H1 (cell line): ENCODE measurements around the gene TFAP2B. TPM values are rescaled to one million over a fixed set of nuclear protein-coding genes. Genes with fewer than 3 reads are reported as not detected.

ENCODE experiments used
- CTCF ChIA-PET: fragments of 300-600 bp; sonication (Branson Sonifier 250); formaldehyde crosslinking; loops from one replicate; lab custom pipeline; 2021; ENCODE audit not compliant: partially characterized antibody; lab: Charles Lee
- POLR2A ChIA-PET: fragments of 300-600 bp; sonication (Branson Sonifier 250); formaldehyde crosslinking; loops from one replicate; lab custom pipeline; 2021; ENCODE audit warnings: inconsistent platforms; ENCODE audit not compliant: partially characterized antibody; lab: Charles Lee
- DNase-seq, 2 experiments: peaks; one replicate each; pipeline versions ENCODE4 v3.0.0 to v3.0.0-alpha.2; 2010 to 2022; ENCODE audit warnings: low spot score in 2 of 2, low read depth in 1 of 2, mixed read lengths in 1 of 2
- FAIRE-seq: peaks from 2 replicates; lab custom pipeline; 2011; peaks lifted over from hg19 to GRCh38; lab: Jason Lieb, UNC
- H2AFZ ChIP-seq: 2 replicates; pipeline ENCODE4 v1.8.1; 2012; ENCODE audit warnings: low read length, inconsistent platforms
- H2AK5ac ChIP-seq: 2 replicates; pipeline ENCODE4 v1.6.1; 2013; ENCODE audit warnings: low read depth, low read length
- H2BK120ac ChIP-seq: replicated peaks from 2 replicates; pipeline ENCODE3; 2013; ENCODE audit warnings: low read depth, low read length, inconsistent platforms
- H2BK12ac ChIP-seq: 2 replicates; pipeline ENCODE4 v1.6.1; 2013; ENCODE audit warnings: low read depth, low read length
- H2BK15ac ChIP-seq: 2 replicates; pipeline ENCODE4 v1.6.1; 2013; ENCODE audit warnings: low read length
- H2BK20ac ChIP-seq: 2 replicates; pipeline ENCODE4 v1.6.1; 2013; ENCODE audit warnings: low read length
- H2BK5ac ChIP-seq: 2 replicates; pipeline ENCODE4 v1.6.1; 2013; ENCODE audit warnings: low read depth, low read length
- H3K14ac ChIP-seq: 2 replicates; pipeline ENCODE4 v1.6.1; 2013; ENCODE audit warnings: inconsistent platforms; ENCODE audit not compliant: insufficient read length
- H3K18ac ChIP-seq: 2 replicates; pipeline ENCODE4 v1.6.1; 2013; ENCODE audit warnings: low read length; ENCODE audit errors: extremely low read depth
- H3K23ac ChIP-seq: 2 replicates; pipeline ENCODE4 v1.6.1; 2013; ENCODE audit warnings: inconsistent platforms; ENCODE audit not compliant: insufficient read length
- H3K23me2 ChIP-seq: 2 replicates; pipeline ENCODE4 v1.6.1; 2013; ENCODE audit warnings: low read depth, low read length
- H3K27ac ChIP-seq: 2 replicates; pipeline ENCODE4 v1.6.1; 2011; ENCODE audit warnings: low read depth, low read length, inconsistent platforms
- H3K27me3 ChIP-seq, 4 experiments: replicated peaks in 1 of 4; 1 replicate in 1 of 4; 2 replicates in 3 of 4; pipeline versions ENCODE4 v1.6.1 to v1.8.1; 2011 to 2013; ENCODE audit warnings: low read length in 3 of 4, mild to moderate bottlenecking in 3 of 4, inconsistent platforms in 2 of 4, mixed read lengths in 2 of 4, moderate library complexity in 1 of 4; ENCODE audit not compliant: control insufficient read depth in 3 of 4, insufficient read depth in 3 of 4; ENCODE audit errors: extremely low read depth in 1 of 4
- H3K36me3 ChIP-seq, 4 experiments: 2 replicates each; pipeline versions ENCODE4 v1.6.1 to v1.8.1; 2011 to 2013; ENCODE audit warnings: mild to moderate bottlenecking in 4 of 4, low read length in 3 of 4, moderate library complexity in 2 of 4, control low read depth in 1 of 4, inconsistent platforms in 1 of 4; ENCODE audit not compliant: insufficient read depth in 4 of 4, control insufficient read depth in 2 of 4
- H3K4ac ChIP-seq: replicated peaks from 2 replicates; pipeline ENCODE3; 2013; ENCODE audit warnings: low read length, low read depth, mixed read lengths, inconsistent platforms; ENCODE audit not compliant: insufficient read length
- H3K4me1 ChIP-seq, 4 experiments: replicated peaks in 1 of 4; 1 replicate in 1 of 4; 2 replicates in 3 of 4; pipeline versions ENCODE4 v1.6.1 to v1.8.1; 2011 to 2013; ENCODE audit warnings: low read length in 3 of 4, inconsistent platforms in 2 of 4, mixed read lengths in 1 of 4; ENCODE audit not compliant: insufficient read depth in 4 of 4, control insufficient read depth in 3 of 4
- H3K4me2 ChIP-seq, 2 experiments: 2 replicates each; pipeline versions ENCODE4 v1.6.1 to v1.8.1; 2011 to 2013; ENCODE audit warnings: low read depth in 2 of 2, low read length in 2 of 2, control low read depth in 1 of 2, inconsistent platforms in 1 of 2, mild to moderate bottlenecking in 1 of 2; ENCODE audit not compliant: insufficient read depth in 1 of 2
- H3K4me3 ChIP-seq, 4 experiments: fragments of 200-600, 300-600 bp in 1 of 4; sonication (generic), shearing (Covaris generic), sonication (Bioruptor Twin) in 1 of 4; 2 replicates each; pipeline versions ENCODE4 v1.5.1 to v1.8.1; 2011 to 2016; ENCODE audit warnings: low read length in 4 of 4, low read depth in 3 of 4, control low read depth in 2 of 4, inconsistent platforms in 2 of 4, mild to moderate bottlenecking in 2 of 4, mixed read lengths in 1 of 4, moderate library complexity in 1 of 4; ENCODE audit not compliant: insufficient read depth in 2 of 4; ENCODE audit errors: extremely low read depth in 1 of 4
- H3K56ac ChIP-seq: replicated peaks from 2 replicates; pipeline ENCODE3; 2013; ENCODE audit warnings: low read depth, mild to moderate bottlenecking, mixed read lengths, low read length, inconsistent platforms; ENCODE audit not compliant: insufficient read length
- H3K79me1 ChIP-seq: 2 replicates; pipeline ENCODE4 v1.6.1; 2013; ENCODE audit warnings: low read depth, low read length, control low read depth
- H3K79me2 ChIP-seq, 2 experiments: 2 replicates each; pipeline versions ENCODE4 v1.6.1 to v1.8.1; 2012 to 2013; ENCODE audit warnings: low read length in 2 of 2, mild to moderate bottlenecking in 2 of 2, inconsistent platforms in 1 of 2; ENCODE audit not compliant: insufficient read depth in 2 of 2, control insufficient read depth in 1 of 2
- H3K9ac ChIP-seq, 4 experiments: replicated peaks in 1 of 4; 1 replicate in 1 of 4; 2 replicates in 3 of 4; pipeline versions ENCODE4 v1.6.1 to v1.8.1; 2011 to 2013; ENCODE audit warnings: low read depth in 3 of 4, low read length in 3 of 4, control low read depth in 2 of 4, mild to moderate bottlenecking in 2 of 4, moderate library complexity in 2 of 4, inconsistent platforms in 1 of 4; ENCODE audit errors: extremely low read depth in 1 of 4
- H3K9me3 ChIP-seq, 2 experiments: 2 replicates each; pipeline versions ENCODE4 v1.6.1 to v1.8.1; 2012 to 2013; ENCODE audit warnings: mild to moderate bottlenecking in 2 of 2, moderate library complexity in 2 of 2, control low read depth in 1 of 2, inconsistent platforms in 1 of 2, low read depth in 1 of 2, low read length in 1 of 2, mixed read lengths in 1 of 2; ENCODE audit not compliant: insufficient read depth in 2 of 2
- H4K20me1 ChIP-seq, 2 experiments: replicated peaks in 1 of 2; 2 replicates each; pipeline versions ENCODE3 to v1.8.1; 2011 to 2013; ENCODE audit warnings: inconsistent platforms in 2 of 2, low read length in 2 of 2, mild to moderate bottlenecking in 1 of 2; ENCODE audit not compliant: insufficient read depth in 2 of 2, control insufficient read depth in 1 of 2
- H4K5ac ChIP-seq: 2 replicates; pipeline ENCODE4 v1.6.1; 2013; ENCODE audit warnings: low read length, low read depth, mixed read lengths, inconsistent platforms; ENCODE audit not compliant: insufficient read length
- H4K8ac ChIP-seq: 2 replicates; pipeline ENCODE4 v1.8.0; 2013; ENCODE audit warnings: mild to moderate bottlenecking, moderate library complexity, low read length, inconsistent platforms; ENCODE audit not compliant: insufficient read depth; ENCODE audit errors: extremely low read depth
- H4K91ac ChIP-seq: replicated peaks from 2 replicates; pipeline ENCODE3; 2013; ENCODE audit warnings: low read length, mixed read lengths, inconsistent platforms; ENCODE audit not compliant: insufficient read length
- GABPA ChIP-seq: IDR thresholded peaks from 2 replicates; pipeline ENCODE4 v1.6.1; 2011; ENCODE audit warnings: mild to moderate bottlenecking, low read length, moderate library complexity, borderline replicate concordance; ENCODE audit not compliant: insufficient read depth
- HDAC2 ChIP-seq, 2 experiments: fragments of 300-600 bp in 1 of 2; sonication (generic) in 1 of 2; IDR thresholded peaks; 2 replicates each; pipeline ENCODE4 v1.6.1; 2011 to 2012; ENCODE audit warnings: low read depth in 2 of 2, low read length in 2 of 2, mild to moderate bottlenecking in 2 of 2, moderate library complexity in 2 of 2, borderline replicate concordance in 1 of 2, inconsistent platforms in 1 of 2
- POLR2A ChIP-seq, 2 experiments: IDR thresholded peaks; 1 replicate in 1 of 2; 2 replicates in 1 of 2; pipeline ENCODE4 v1.6.1; 2011; ENCODE audit warnings: low read depth in 2 of 2, low read length in 2 of 2, mild to moderate bottlenecking in 2 of 2; ENCODE audit errors: control extremely low read depth in 1 of 2
- POLR2AphosphoS5 ChIP-seq: IDR thresholded peaks from 2 replicates; pipeline ENCODE4 v1.6.1; 2011; ENCODE audit warnings: low read depth, low read length
- RXRA ChIP-seq: IDR thresholded peaks from 2 replicates; pipeline ENCODE4 v1.6.1; 2011; ENCODE audit warnings: low read depth, mild to moderate bottlenecking, low read length, moderate library complexity; ENCODE audit not compliant: insufficient read depth
- TCF12 ChIP-seq: IDR thresholded peaks from 2 replicates; pipeline ENCODE4 v1.6.1; 2011; ENCODE audit warnings: low read depth, mild to moderate bottlenecking, low read length
- WGBS, 2 experiments: shearing (Covaris generic) in 1 of 2; methylation state at CpG; one replicate each; pipeline versions ENCODE4 v1.1.6 to v1.1.7; 2013 to 2015; ENCODE audit warnings: low lambda C conversion rate in 2 of 2, mixed read lengths in 2 of 2, inconsistent platforms in 1 of 2, low coverage in 1 of 2, missing lambda C conversion rate in 1 of 2; ENCODE audit not compliant: insufficient replicate concordance in 2 of 2, insufficient coverage in 1 of 2, insufficient read length in 1 of 2; ENCODE audit errors: extremely low coverage in 1 of 2, missing lambda C conversion rate in 1 of 2; 5-methylcytosine and 5-hydroxymethylcytosine counted together
- polyA plus RNA-seq, 7 experiments: library from polyadenylated mRNA; depleted of rRNA in 3 of 7; stranded (reverse) in 5 of 7; unstranded in 2 of 7; fragments of >200 nt in 5 of 7; fragments of 200-250 nt in 2 of 7; gene quantifications; 1 replicate in 5 of 7; 2 replicates in 1 of 7; 4 replicates in 1 of 7; pipeline versions ENCODE4 v1.2.1 to v1.2.3, GENCODE V29; 2011 to 2013; ENCODE audit warnings: missing spikeins in 2 of 7, mixed read lengths in 2 of 7
- total RNA-seq: library from RNA; stranded (reverse); fragmentation: NEBNext Ultra II Directional; extraction: Animal tissue kit (Norgen Biotek cat#: 25700); gene quantifications from 2 replicates; pipeline ENCODE4 v1.2.1, GENCODE V29; 2021

Gene TFAP2B
- total and polyA plus RNA-seq, 2 of the 8 experiments (the other 6 are each of a cell fraction or from before 2014, with no cell fraction given) = not detected

- H2AK5ac ChIP-seq = no peak overlapping the region
- no peak overlapping the region for H4K91ac ChIP-seq
- no peak overlapping the region for H2BK20ac ChIP-seq
- no peaks in the 10 kb centered on the region for H3K79me1 ChIP-seq
- no peaks in the 10 kb centered on the region for H4K20me1 ChIP-seq
- H3K4me1 ChIP-seq = no peaks in the 10 kb centered on the region
- no peak overlapping the region for H2AFZ ChIP-seq
- ChIA-PET CTCF (interaction anchor here (0.6 to 2.1 kb wide), 2 partner anchors 10 to 1320 kb away, joined by 3 to 6 read pairs; no protein-coding TSS in a partner anchor), POLR2A (no interaction called here)
- H2BK5ac ChIP-seq = no peak overlapping the region
- H4K5ac ChIP-seq = no peak overlapping the region
- DNase-seq (no peak), FAIRE-seq (no peak)
- no peak overlapping the region for H3K14ac ChIP-seq
- no peaks in the 10 kb centered on the region for H3K23me2 ChIP-seq
- H2BK120ac ChIP-seq = no peak overlapping the region
- H3K56ac ChIP-seq = no peak overlapping the region
- no peak overlapping the region for H2BK15ac ChIP-seq
- no peak overlapping the region for H3K23ac ChIP-seq
- no peaks in the 10 kb centered on the region for H3K9me3 ChIP-seq
- no peaks in the 10 kb centered on the region for H3K27me3 ChIP-seq
- H3K9ac ChIP-seq = no peak overlapping the region
- WGBS, 2 experiments = 92% methylated on average over 1 of the region's 1 CpG; no CpG with 5 or more reads in 1 of the 2 experiments
- no peak overlapping the region for H3K18ac ChIP-seq
- no peak overlapping the region for H3K27ac ChIP-seq
- no peaks in the 10 kb centered on the region for H3K36me3 ChIP-seq
- H4K8ac ChIP-seq = no peak overlapping the region
- TF ChIP-seq TCF12 (no peak), RXRA (no peak), HDAC2 (IDR thresholded peaks at IDR 0.05; ENCODE audit: borderline replicate concordance in 1 of 2, low read depth in 2 of 2, low read length in 2 of 2) (no peak), GABPA (no peak), POLR2AphosphoS5 (no peak), POLR2A (IDR thresholded peaks at IDR 0.05; ENCODE audit: control extremely low read depth in 1 of 2, low read depth in 2 of 2, low read length in 2 of 2) (no peak)
- H3K4ac ChIP-seq = no peak overlapping the region
- no peak overlapping the region for H3K4me2 ChIP-seq
- no peaks in the 10 kb centered on the region for H3K79me2 ChIP-seq
- no peak overlapping the region for H3K4me3 ChIP-seq
- H2BK12ac ChIP-seq = no peak overlapping the region
Measured at GRCh38 chr6:50868466-50868865, 49.8 kb downstream of the TFAP2B start.
